ENCODE measurements around the gene PCIF1. TPM values are rescaled to one million over a fixed set of nuclear protein-coding genes. Genes with fewer than 3 reads are reported as not detected.

The PCIF1 gene
- total RNA-seq, 1 experiment from 2014 or later, result 26.8 TPM

DNA sequence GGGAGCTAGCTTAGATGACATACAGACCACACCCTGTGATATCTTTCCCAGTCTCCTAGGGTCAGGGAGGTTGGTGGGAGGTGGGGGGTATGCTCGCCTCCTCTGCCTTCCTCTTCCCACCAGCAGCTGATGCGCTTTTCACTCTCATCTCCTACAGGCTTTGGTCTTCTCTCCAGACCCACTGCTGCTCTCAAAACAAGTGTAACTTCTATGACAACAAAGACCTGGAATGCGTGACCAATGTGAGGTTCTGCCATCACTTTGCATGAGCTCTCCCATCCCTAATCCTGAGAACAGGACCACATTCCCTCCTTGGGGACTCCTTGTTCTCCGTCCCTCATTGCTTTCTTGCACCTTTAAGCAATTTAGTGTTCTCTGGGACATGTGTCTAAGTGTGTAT lies 40.7 kb upstream of the PCIF1 start:
- H2BK20ac ChIP-seq (ENCODE audit: low read depth, low read length, poor library complexity, severe bottlenecking), result no peak overlapping the region
- H4K20me1 ChIP-seq (ENCODE audit: control insufficient read depth, insufficient read depth, insufficient read length), result no peaks in the 10 kb centered on the region
- no peak overlapping the region for H2BK12ac ChIP-seq (ENCODE audit: insufficient read length, low read depth, low read length)
- no peak overlapping the region for H4K91ac ChIP-seq (ENCODE audit: insufficient read length, low read depth, low read length)
- DNase-seq, result no peak
- Mint-ChIP-seq H3K27ac (no peak overlapping the region), H3K36me3 (ENCODE audit: insufficient read depth in 1 of 3, low read depth in 3 of 3) (peaks cover 15 to 43% (median 38%) of the 10 kb centered on the region in 3 experiments), H3K27me3 (ENCODE audit: low read depth) (no peaks in the 10 kb centered on the region; the same call in 1 of the 2 replicates), H3K4me3 (peak overlapping the region in 1 of 2 experiments; percentile 30; a peak in 2 of 5 replicates), H3K4me1 (peaks cover 5 to 14% of the 10 kb centered on the region in 2 experiments; a peak in 3 of 4 replicates), H3K9me3 (no peaks in the 10 kb centered on the region)
- no peak overlapping the region for H2BK15ac ChIP-seq (ENCODE audit: low read depth, low read length)
- H3K79me2 ChIP-seq (ENCODE audit: insufficient read depth, low read length), result no peaks in the 10 kb centered on the region
- no peak overlapping the region for H3K14ac ChIP-seq (ENCODE audit: insufficient read depth, low read length)
- H3K4me2 ChIP-seq (ENCODE audit: insufficient read depth, insufficient read length, low read length), result no peak overlapping the region
- no peak for TF ChIP-seq CTCF (conservative IDR thresholded peaks at IDR 0.05)
- no peaks in the 10 kb centered on the region for H3K9me3 ChIP-seq (ENCODE audit: control insufficient read depth, low read depth, low read length)
- no peak overlapping the region for H3K4ac ChIP-seq (ENCODE audit: low read depth, low read length)
- H2BK120ac ChIP-seq (ENCODE audit: low read depth, low read length, poor library complexity, severe bottlenecking), result no peak overlapping the region
- no peak overlapping the region for H2AK5ac ChIP-seq (ENCODE audit: insufficient read length, low read length)
- H2BK5ac ChIP-seq (ENCODE audit: insufficient read length, low read length), result no peak overlapping the region
- no peak overlapping the region for H3T11ph ChIP-seq (ENCODE audit: low read length)
- H3K56ac ChIP-seq (ENCODE audit: insufficient read length, low read depth, low read length), result no peak overlapping the region
- H3K27ac ChIP-seq (ENCODE audit: insufficient read length, low read depth, low read length), result no peak overlapping the region
- H3K9ac ChIP-seq (ENCODE audit: extremely low read depth, insufficient read length, low read length), result no peak overlapping the region
- H4K8ac ChIP-seq (replicated peaks; ENCODE audit: insufficient read length, low read depth, low read length), result no peak overlapping the region
- H3K18ac ChIP-seq (ENCODE audit: insufficient read length, low read depth, low read length), result no peak overlapping the region
- no peak overlapping the region for H3K23ac ChIP-seq (ENCODE audit: insufficient read length, low read depth, low read length)
- H3K4me1 ChIP-seq (ENCODE audit: insufficient read depth, low read length), result no peaks in the 10 kb centered on the region
- no peak overlapping the region for H2AFZ ChIP-seq (ENCODE audit: low read length)
- H3K79me1 ChIP-seq (ENCODE audit: insufficient read depth, low read depth, low read length, poor library complexity, severe bottlenecking), result no peaks in the 10 kb centered on the region
- H3K23me2 ChIP-seq (ENCODE audit: insufficient read length, low read depth, low read length, poor library complexity, severe bottlenecking), result peaks cover 13% of the 10 kb centered on the region
- no peaks in the 10 kb centered on the region for H3K27me3 ChIP-seq (ENCODE audit: insufficient read depth, low read length)
- no CpG with 5 or more reads among the region's 4 CpGs for WGBS (ENCODE audit: extremely low coverage, insufficient read length, low lambda C conversion rate)
- no peak overlapping the region for H4K5ac ChIP-seq (ENCODE audit: insufficient read length, low read depth, low read length)
